NCI-H187 (cell line): ENCODE measurements around the gene AOAH.

ENCODE experiments used
- DNase-seq, 2 experiments: peaks; one replicate each; lab custom pipeline; 2025; lab: John Stamatoyannopoulos, UW

Gene AOAH

DNA sequence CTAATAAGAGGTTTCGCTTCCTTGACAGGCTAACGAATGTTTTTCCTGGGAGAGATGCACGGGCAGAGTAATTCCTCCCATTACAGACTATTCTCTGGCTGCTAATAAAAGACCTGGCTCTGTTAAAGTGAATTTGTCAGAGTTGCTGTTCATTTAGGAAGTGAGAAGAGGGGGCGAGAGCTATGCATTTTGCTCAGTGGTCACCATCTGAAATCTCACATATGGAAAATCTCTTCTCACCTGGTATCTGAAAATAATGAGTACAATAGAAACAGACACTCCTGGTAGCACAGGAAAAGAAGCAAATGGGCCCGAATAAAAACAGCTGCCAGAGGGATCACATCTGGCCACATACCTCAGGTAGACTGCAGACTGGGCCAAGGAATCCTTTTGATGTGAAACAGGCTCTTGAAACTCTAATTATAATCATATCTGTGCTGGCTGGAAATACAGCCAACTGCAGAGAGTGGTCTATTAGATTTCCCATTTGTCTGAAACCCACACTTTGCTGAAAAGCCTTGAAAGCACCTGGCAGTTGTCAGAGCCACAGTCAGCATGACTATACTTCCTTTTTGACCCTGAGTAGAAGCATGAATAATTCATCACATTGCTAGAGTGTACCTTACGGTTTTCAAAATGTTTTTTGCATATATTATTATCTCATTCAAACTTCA, 33.6 kb downstream of the AOAH start:
- DNase-seq, result no peak

GRCh38 chr7:36690041-36690440, 34.3 kb downstream of the AOAH start:
- DNase-seq, result no peak

GRCh38 chr7:36686499-36686898, 37.8 kb downstream of the AOAH start:
- no peak for DNase-seq

DNA sequence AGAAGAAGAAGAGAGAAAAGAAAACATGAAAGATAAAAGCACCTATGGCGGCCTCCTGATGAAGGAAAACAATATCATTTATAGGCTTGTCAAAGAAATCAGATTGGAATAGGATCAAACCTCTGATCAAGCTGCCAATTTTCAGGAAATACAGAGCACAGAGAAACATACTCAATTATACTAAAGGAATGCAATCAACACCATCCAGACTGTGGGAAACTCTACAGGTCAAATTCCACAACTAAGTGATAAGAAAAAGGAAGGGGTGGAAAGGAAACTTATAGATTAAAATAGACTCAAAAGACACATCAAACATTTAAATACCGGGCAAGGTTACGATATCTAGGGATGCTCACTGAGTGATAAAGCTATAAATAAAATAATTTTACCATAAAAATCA, 39.3 kb downstream of the AOAH start:
- no peak for DNase-seq

DNA sequence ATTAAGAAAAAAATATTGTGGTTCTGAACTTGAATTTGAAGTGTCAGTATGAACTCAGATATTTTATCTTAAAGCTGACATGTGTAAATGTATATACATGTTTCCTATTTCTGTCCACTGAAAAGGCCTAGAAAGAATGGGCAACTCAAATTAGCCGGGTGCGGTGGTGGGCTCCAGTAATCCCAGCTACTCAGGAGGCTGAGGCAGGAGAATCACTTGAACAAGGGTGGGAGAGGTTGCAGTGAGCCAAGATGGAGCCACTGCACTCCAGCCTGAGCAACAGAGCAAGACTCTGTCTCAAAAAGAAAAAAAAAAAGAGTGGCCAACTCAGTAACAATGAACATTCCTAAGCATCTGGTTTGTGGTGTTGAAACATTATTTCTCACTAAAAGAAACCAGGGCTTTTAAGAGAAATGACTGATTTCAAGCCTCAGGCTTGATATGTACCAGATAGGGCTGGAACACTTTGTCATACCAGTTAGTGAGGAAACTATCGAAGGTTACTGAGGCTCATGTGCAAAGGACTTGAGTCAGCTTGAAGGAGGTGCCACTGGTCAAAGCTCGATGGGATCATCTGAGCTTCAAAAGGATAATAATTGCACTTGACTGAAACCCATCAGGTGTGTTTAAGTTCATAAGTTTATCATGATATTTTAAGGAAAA, 40.5 kb downstream of the AOAH start:
- no peak for DNase-seq

DNA sequence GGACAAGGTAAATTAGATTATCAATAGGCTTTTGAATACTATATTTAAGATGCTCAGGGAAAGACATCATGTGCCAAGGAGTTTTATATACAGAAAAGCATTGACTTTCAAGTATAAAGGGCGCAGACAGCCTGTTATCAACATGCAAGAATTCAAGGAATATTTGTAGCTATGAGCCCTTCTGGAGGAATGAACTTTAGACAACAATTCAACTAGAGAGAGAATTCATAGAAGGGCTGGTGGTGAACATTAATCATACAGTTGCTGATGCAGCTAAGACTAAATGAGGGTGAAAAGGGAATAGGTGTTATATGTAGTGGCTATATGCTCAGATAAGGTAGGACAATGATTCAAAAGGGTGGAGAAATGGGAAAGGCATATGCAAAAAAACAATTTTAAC, 41.2 kb downstream of the AOAH start:
- no peak for DNase-seq

DNA sequence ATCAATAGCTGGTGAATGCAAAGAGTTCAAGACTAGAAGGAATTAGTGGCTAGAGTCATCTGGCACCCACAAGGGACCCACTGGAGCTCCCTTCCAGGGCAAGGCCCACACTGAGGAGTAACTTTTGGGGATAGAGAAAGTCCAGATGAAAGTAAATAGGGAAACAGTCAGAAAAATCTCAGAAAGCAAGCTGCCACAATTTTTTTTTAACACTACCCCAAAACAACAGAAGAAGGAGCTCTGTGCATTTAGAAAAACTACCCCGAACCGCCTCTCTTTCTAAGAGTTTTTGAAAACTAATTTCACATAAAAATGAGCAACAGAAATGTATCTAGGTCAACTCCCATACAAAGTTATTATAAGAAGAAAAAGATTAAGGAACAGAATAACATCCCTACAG, 42.2 kb downstream of the AOAH start:
- DNase-seq, result no peak

- DNase-seq, result no peak
These were observed 46.4 kb downstream of the AOAH start for GRCh38 chr7:36677769-36678437.

GRCh38 chr7:36673703-36674102, 50.6 kb downstream of the AOAH start:
- no peak for DNase-seq

DNA sequence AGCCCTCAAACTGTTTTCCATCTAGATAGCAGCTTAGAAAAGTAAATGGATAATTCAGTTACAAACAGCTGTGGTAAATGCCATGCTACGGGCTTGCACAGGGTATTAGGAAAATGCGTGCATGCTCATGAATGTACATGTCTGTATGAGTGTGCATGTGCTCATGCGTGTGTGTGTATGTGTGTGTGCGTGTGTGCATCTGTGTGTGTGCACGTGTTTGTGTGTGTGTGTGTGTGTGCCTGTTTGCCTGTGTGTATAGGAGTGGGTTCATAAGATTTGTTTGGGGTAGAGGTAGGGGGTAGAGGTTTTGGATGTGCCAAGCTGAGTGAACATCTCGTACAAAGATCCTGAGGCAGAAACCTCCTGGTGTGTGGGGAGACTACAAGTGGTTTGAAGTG, 52.9 kb downstream of the AOAH start:
- DNase-seq, result no peak

DNA sequence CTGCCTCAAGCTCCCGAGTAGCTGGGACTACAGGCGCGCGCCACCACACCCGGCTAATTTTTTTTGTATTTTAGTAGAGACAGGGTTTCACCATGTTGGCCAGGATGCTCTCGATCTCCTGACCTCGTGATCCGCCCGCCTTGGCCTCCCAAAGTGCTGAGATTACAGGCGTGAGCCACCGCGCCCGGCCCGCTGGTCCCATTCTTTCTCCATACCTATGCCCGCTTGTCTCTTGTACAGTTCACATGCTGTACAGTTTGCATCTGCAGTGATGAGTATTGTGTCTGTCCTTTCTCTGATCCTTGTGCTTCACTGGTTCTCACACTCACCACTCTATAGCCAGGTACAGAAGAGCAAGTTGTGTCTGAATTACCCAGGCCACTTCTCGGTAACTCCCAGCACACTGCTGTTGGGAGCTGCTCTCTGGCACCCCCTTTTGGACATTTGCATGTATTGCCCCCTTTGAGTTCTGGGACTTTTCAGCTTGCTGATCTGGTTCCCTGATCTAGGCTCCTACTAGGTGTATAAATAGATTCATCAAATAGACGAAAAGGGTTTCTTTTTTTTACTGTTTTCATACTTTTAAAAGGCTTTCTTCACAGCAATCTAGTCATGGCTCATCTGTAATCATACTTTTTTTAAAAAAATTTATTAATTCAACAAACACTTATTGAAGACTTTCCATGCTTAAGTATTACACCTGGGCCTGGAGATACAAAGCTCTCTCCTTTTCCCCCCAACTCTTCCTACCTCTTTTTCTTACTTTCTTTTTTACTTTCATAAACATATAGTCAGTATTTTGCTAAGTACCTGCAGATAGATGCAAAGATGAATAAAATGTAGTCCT, 53.5 kb downstream of the AOAH start:
- peak; percentile 47 to 71 for DNase-seq

DNA sequence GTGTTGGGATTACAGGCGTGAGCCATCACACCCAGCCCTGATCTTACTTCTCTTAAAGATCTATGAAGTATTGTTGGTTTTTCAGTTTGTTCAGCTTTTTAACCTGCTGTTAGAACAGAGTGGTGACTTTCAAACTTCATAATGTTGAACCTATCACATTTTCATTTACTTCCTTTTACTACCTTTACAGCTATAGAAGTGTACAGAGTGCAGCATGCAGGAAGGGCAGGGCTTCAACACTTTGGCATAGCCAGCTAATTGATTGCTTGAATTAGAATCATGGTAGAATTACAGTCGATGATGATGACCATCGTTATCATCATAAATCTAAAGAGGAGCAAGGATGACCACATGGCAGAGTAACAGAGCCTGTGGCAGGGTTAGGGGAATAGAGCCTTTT, 55.5 kb downstream of the AOAH start:
- DNase-seq, result no peak

DNA sequence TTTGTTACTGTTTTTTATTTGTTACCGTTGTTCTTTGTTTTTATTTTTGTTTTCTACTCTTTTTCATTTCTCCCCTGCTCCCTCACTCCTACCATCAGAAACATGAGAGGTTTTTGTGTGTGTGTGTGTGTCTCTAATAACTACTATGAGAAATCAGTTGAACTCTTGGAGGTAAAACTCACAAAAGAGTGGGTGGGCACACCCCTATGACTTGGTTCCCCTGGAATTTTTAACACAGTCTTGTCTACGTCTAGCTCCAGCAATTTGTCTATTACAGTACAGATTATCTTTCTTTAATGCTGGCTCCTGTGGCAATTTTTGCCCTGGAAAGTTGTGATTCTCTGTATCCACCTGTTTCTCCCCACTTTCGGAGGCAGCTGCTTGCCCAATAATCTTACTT, 56.2 kb downstream of the AOAH start:
- no peak for DNase-seq

- DNase-seq, result no peak
These were observed 57.1 kb downstream of the AOAH start for GRCh38 chr7:36667007-36667745.

GRCh38 chr7:36663481-36663880, 60.8 kb downstream of the AOAH start:
- no peak for DNase-seq

- no peak for DNase-seq
These were observed 63.0 kb downstream of the AOAH start for GRCh38 chr7:36661135-36661840.

DNA sequence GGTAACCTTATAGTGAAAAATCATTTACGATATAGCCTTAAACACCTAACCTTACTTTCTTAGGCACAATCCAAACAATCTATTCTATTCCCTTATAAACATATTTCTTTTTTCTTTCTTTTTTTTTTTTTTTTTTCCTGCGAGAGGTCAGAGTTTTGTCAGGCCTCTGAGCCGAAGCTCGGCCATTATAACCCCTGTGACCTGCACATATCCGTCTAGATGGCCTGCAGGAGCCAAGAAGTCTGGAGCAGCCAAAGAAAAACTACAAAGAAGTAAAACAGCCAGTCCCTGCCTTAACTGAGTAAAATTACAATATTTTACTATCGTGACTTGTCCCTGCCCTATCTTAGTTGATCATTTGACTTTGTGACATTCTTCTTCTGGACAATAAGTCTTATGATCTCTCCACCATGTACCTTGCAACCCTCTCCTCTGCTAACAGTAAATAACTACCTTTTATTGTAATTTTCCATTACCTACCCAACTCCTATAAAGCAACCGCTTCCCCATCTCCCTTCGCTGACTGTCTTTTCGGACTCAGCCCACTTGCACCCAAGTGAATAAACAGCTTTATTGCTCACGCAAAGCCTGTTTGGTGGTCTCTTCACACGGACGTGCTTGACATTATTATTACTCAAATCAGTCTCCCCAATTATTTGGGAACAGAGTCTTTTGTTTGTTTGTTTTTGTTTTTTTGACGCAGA, 64.5 kb downstream of the AOAH start:
- DNase-seq, result no peak

GRCh38 chr7:36659172-36659516, 65.2 kb downstream of the AOAH start:
- DNase-seq, result no peak

GRCh38 chr7:36658335-36659171, 65.7 kb downstream of the AOAH start:
- DNase-seq, result no peak
